NCI-H82 treated with DMSO at 0.1 percent for 48 hours (cell line): ENCODE measurements around the gene DDR2.

Experiments used
- DNase-seq: peaks from one replicate; lab custom pipeline; 2025; ENCODE audit not compliant: unreplicated experiment; lab: John Stamatoyannopoulos, UW

DDR2 gene

DNA sequence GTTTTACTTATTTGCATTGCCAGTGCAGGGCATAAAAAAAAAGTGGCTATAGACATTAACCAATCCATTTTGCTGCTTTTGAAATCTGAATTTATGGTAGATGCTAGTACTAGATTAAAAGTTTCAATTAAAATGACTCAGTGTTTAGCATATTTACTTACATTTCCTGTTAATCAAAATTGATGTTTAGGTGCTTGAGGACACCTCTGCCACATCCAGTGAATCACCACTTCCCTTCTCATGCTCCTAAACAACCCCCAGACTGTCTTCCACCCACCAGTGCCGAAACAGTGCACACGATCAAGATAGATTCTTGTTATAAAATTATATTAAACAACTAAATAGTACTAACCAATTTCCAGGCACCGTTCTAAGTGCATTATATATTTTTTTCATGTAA lies 191.0 kb downstream of the DDR2 start:
- DNase-seq, result no peak

- no peak for DNase-seq
These were observed 191.7 kb downstream of the DDR2 start for GRCh38 chr1:162823771-162824525.

GRCh38 chr1:162829268-162829667 lies 197.0 kb downstream of the DDR2 start:
- DNase-seq, result no peak

GRCh38 chr1:162832470-162832869 lies 200.2 kb downstream of the DDR2 start:
- DNase-seq, result no peak

GRCh38 chr1:162835157-162835899 lies 203.1 kb downstream of the DDR2 start:
- no peak for DNase-seq
